H1 (cell line): ENCODE data around the gene CCDC174. TPM values are rescaled to one million over a fixed set of nuclear protein-coding genes. Genes with fewer than 3 reads are reported as not detected.

ENCODE experiments used
- CTCF ChIA-PET: fragments of 300-600 bp; sonication (Branson Sonifier 250); formaldehyde crosslinking; loops from one replicate; lab custom pipeline; 2021; ENCODE audit not compliant: partially characterized antibody; lab: Charles Lee
- POLR2A ChIA-PET: fragments of 300-600 bp; sonication (Branson Sonifier 250); formaldehyde crosslinking; loops from one replicate; lab custom pipeline; 2021; ENCODE audit warnings: inconsistent platforms; ENCODE audit not compliant: partially characterized antibody; lab: Charles Lee
- DNase-seq, 2 experiments: peaks; one replicate each; pipeline versions ENCODE4 v3.0.0 to v3.0.0-alpha.2; 2010 to 2022; ENCODE audit warnings: low spot score in 2 of 2, low read depth in 1 of 2, mixed read lengths in 1 of 2
- FAIRE-seq: peaks from 2 replicates; lab custom pipeline; 2011; peaks lifted over from hg19 to GRCh38; lab: Jason Lieb, UNC
- H2AFZ ChIP-seq: 2 replicates; pipeline ENCODE4 v1.8.1; 2012; ENCODE audit warnings: low read length, inconsistent platforms
- H2AK5ac ChIP-seq: 2 replicates; pipeline ENCODE4 v1.6.1; 2013; ENCODE audit warnings: low read depth, low read length
- H2BK120ac ChIP-seq: replicated peaks from 2 replicates; pipeline ENCODE3; 2013; ENCODE audit warnings: low read depth, low read length, inconsistent platforms
- H2BK12ac ChIP-seq: 2 replicates; pipeline ENCODE4 v1.6.1; 2013; ENCODE audit warnings: low read depth, low read length
- H2BK15ac ChIP-seq: 2 replicates; pipeline ENCODE4 v1.6.1; 2013; ENCODE audit warnings: low read length
- H2BK20ac ChIP-seq: 2 replicates; pipeline ENCODE4 v1.6.1; 2013; ENCODE audit warnings: low read length
- H2BK5ac ChIP-seq: 2 replicates; pipeline ENCODE4 v1.6.1; 2013; ENCODE audit warnings: low read depth, low read length
- H3K14ac ChIP-seq: 2 replicates; pipeline ENCODE4 v1.6.1; 2013; ENCODE audit warnings: inconsistent platforms; ENCODE audit not compliant: insufficient read length
- H3K18ac ChIP-seq: 2 replicates; pipeline ENCODE4 v1.6.1; 2013; ENCODE audit warnings: low read length; ENCODE audit errors: extremely low read depth
- H3K23ac ChIP-seq: 2 replicates; pipeline ENCODE4 v1.6.1; 2013; ENCODE audit warnings: inconsistent platforms; ENCODE audit not compliant: insufficient read length
- H3K23me2 ChIP-seq: 2 replicates; pipeline ENCODE4 v1.6.1; 2013; ENCODE audit warnings: low read depth, low read length
- H3K27ac ChIP-seq: 2 replicates; pipeline ENCODE4 v1.6.1; 2011; ENCODE audit warnings: low read depth, low read length, inconsistent platforms
- H3K27me3 ChIP-seq, 4 experiments: replicated peaks in 1 of 4; 1 replicate in 1 of 4; 2 replicates in 3 of 4; pipeline versions ENCODE4 v1.6.1 to v1.8.1; 2011 to 2013; ENCODE audit warnings: low read length in 3 of 4, mild to moderate bottlenecking in 3 of 4, inconsistent platforms in 2 of 4, mixed read lengths in 2 of 4, moderate library complexity in 1 of 4; ENCODE audit not compliant: control insufficient read depth in 3 of 4, insufficient read depth in 3 of 4; ENCODE audit errors: extremely low read depth in 1 of 4
- H3K36me3 ChIP-seq, 4 experiments: 2 replicates each; pipeline versions ENCODE4 v1.6.1 to v1.8.1; 2011 to 2013; ENCODE audit warnings: mild to moderate bottlenecking in 4 of 4, low read length in 3 of 4, moderate library complexity in 2 of 4, control low read depth in 1 of 4, inconsistent platforms in 1 of 4; ENCODE audit not compliant: insufficient read depth in 4 of 4, control insufficient read depth in 2 of 4
- H3K4ac ChIP-seq: replicated peaks from 2 replicates; pipeline ENCODE3; 2013; ENCODE audit warnings: low read length, low read depth, mixed read lengths, inconsistent platforms; ENCODE audit not compliant: insufficient read length
- H3K4me1 ChIP-seq, 4 experiments: replicated peaks in 1 of 4; 1 replicate in 1 of 4; 2 replicates in 3 of 4; pipeline versions ENCODE4 v1.6.1 to v1.8.1; 2011 to 2013; ENCODE audit warnings: low read length in 3 of 4, inconsistent platforms in 2 of 4, mixed read lengths in 1 of 4; ENCODE audit not compliant: insufficient read depth in 4 of 4, control insufficient read depth in 3 of 4
- H3K4me2 ChIP-seq, 2 experiments: 2 replicates each; pipeline versions ENCODE4 v1.6.1 to v1.8.1; 2011 to 2013; ENCODE audit warnings: low read depth in 2 of 2, low read length in 2 of 2, control low read depth in 1 of 2, inconsistent platforms in 1 of 2, mild to moderate bottlenecking in 1 of 2; ENCODE audit not compliant: insufficient read depth in 1 of 2
- H3K4me3 ChIP-seq, 4 experiments: fragments of 200-600, 300-600 bp in 1 of 4; sonication (generic), shearing (Covaris generic), sonication (Bioruptor Twin) in 1 of 4; 2 replicates each; pipeline versions ENCODE4 v1.5.1 to v1.8.1; 2011 to 2016; ENCODE audit warnings: low read length in 4 of 4, low read depth in 3 of 4, control low read depth in 2 of 4, inconsistent platforms in 2 of 4, mild to moderate bottlenecking in 2 of 4, mixed read lengths in 1 of 4, moderate library complexity in 1 of 4; ENCODE audit not compliant: insufficient read depth in 2 of 4; ENCODE audit errors: extremely low read depth in 1 of 4
- H3K56ac ChIP-seq: replicated peaks from 2 replicates; pipeline ENCODE3; 2013; ENCODE audit warnings: low read depth, mild to moderate bottlenecking, mixed read lengths, low read length, inconsistent platforms; ENCODE audit not compliant: insufficient read length
- H3K79me1 ChIP-seq: 2 replicates; pipeline ENCODE4 v1.6.1; 2013; ENCODE audit warnings: low read depth, low read length, control low read depth
- H3K79me2 ChIP-seq, 2 experiments: 2 replicates each; pipeline versions ENCODE4 v1.6.1 to v1.8.1; 2012 to 2013; ENCODE audit warnings: low read length in 2 of 2, mild to moderate bottlenecking in 2 of 2, inconsistent platforms in 1 of 2; ENCODE audit not compliant: insufficient read depth in 2 of 2, control insufficient read depth in 1 of 2
- H3K9ac ChIP-seq, 4 experiments: replicated peaks in 1 of 4; 1 replicate in 1 of 4; 2 replicates in 3 of 4; pipeline versions ENCODE4 v1.6.1 to v1.8.1; 2011 to 2013; ENCODE audit warnings: low read depth in 3 of 4, low read length in 3 of 4, control low read depth in 2 of 4, mild to moderate bottlenecking in 2 of 4, moderate library complexity in 2 of 4, inconsistent platforms in 1 of 4; ENCODE audit errors: extremely low read depth in 1 of 4
- H3K9me3 ChIP-seq, 2 experiments: 2 replicates each; pipeline versions ENCODE4 v1.6.1 to v1.8.1; 2012 to 2013; ENCODE audit warnings: mild to moderate bottlenecking in 2 of 2, moderate library complexity in 2 of 2, control low read depth in 1 of 2, inconsistent platforms in 1 of 2, low read depth in 1 of 2, low read length in 1 of 2, mixed read lengths in 1 of 2; ENCODE audit not compliant: insufficient read depth in 2 of 2
- H4K20me1 ChIP-seq, 2 experiments: replicated peaks in 1 of 2; 2 replicates each; pipeline versions ENCODE3 to v1.8.1; 2011 to 2013; ENCODE audit warnings: inconsistent platforms in 2 of 2, low read length in 2 of 2, mild to moderate bottlenecking in 1 of 2; ENCODE audit not compliant: insufficient read depth in 2 of 2, control insufficient read depth in 1 of 2
- H4K5ac ChIP-seq: 2 replicates; pipeline ENCODE4 v1.6.1; 2013; ENCODE audit warnings: low read length, low read depth, mixed read lengths, inconsistent platforms; ENCODE audit not compliant: insufficient read length
- H4K8ac ChIP-seq: 2 replicates; pipeline ENCODE4 v1.8.0; 2013; ENCODE audit warnings: mild to moderate bottlenecking, moderate library complexity, low read length, inconsistent platforms; ENCODE audit not compliant: insufficient read depth; ENCODE audit errors: extremely low read depth
- H4K91ac ChIP-seq: replicated peaks from 2 replicates; pipeline ENCODE3; 2013; ENCODE audit warnings: low read length, mixed read lengths, inconsistent platforms; ENCODE audit not compliant: insufficient read length
- BRCA1 ChIP-seq: IDR thresholded peaks from 2 replicates; pipeline ENCODE4 v1.6.1; 2012; ENCODE audit warnings: low read depth, low read length, improper control_type of control experiment
- CEBPB ChIP-seq: IDR thresholded peaks from 2 replicates; pipeline ENCODE4 v1.6.1; 2012; ENCODE audit warnings: low read depth, low read length
- CREB1 ChIP-seq: IDR thresholded peaks from 2 replicates; pipeline ENCODE4 v1.6.1; 2012; ENCODE audit warnings: inconsistent platforms
- FOSL1 ChIP-seq: IDR thresholded peaks from 2 replicates; pipeline ENCODE4 v1.6.1; 2011; ENCODE audit warnings: mild to moderate bottlenecking, low read depth, low read length, moderate library complexity; ENCODE audit not compliant: insufficient read depth
- JUN ChIP-seq: IDR thresholded peaks from 2 replicates; pipeline ENCODE4 v1.6.1; 2011; ENCODE audit warnings: low read depth, mild to moderate bottlenecking, improper control_type of control experiment, low read length
- KDM1A ChIP-seq: fragments of 200-600, 300-600 bp; sonication (generic); IDR thresholded peaks from 2 replicates; pipeline ENCODE4 v1.7.1; 2016; ENCODE audit warnings: mild to moderate bottlenecking, low read length, borderline replicate concordance
- MAFK ChIP-seq: IDR thresholded peaks from 2 replicates; pipeline ENCODE4 v1.6.1; 2012; ENCODE audit warnings: low read depth, mild to moderate bottlenecking, improper control_type of control experiment, low read length
- MAX ChIP-seq: IDR thresholded peaks from 2 replicates; pipeline ENCODE4 v1.6.1; 2012; ENCODE audit warnings: inconsistent platforms
- SIRT6 ChIP-seq: IDR thresholded peaks from one replicate; pipeline ENCODE4 v1.7.1; 2012; ENCODE audit warnings: low read length, inconsistent platforms
- WGBS, 2 experiments: shearing (Covaris generic) in 1 of 2; methylation state at CpG; one replicate each; pipeline versions ENCODE4 v1.1.6 to v1.1.7; 2013 to 2015; ENCODE audit warnings: low lambda C conversion rate in 2 of 2, mixed read lengths in 2 of 2, inconsistent platforms in 1 of 2, low coverage in 1 of 2, missing lambda C conversion rate in 1 of 2; ENCODE audit not compliant: insufficient replicate concordance in 2 of 2, insufficient coverage in 1 of 2, insufficient read length in 1 of 2; ENCODE audit errors: extremely low coverage in 1 of 2, missing lambda C conversion rate in 1 of 2; 5-methylcytosine and 5-hydroxymethylcytosine counted together
- polyA plus RNA-seq, 7 experiments: library from polyadenylated mRNA; depleted of rRNA in 3 of 7; stranded (reverse) in 5 of 7; unstranded in 2 of 7; fragments of >200 nt in 5 of 7; fragments of 200-250 nt in 2 of 7; gene quantifications; 1 replicate in 5 of 7; 2 replicates in 1 of 7; 4 replicates in 1 of 7; pipeline versions ENCODE4 v1.2.1 to v1.2.3, GENCODE V29; 2011 to 2013; ENCODE audit warnings: missing spikeins in 2 of 7, mixed read lengths in 2 of 7
- total RNA-seq: library from RNA; stranded (reverse); fragmentation: NEBNext Ultra II Directional; extraction: Animal tissue kit (Norgen Biotek cat#: 25700); gene quantifications from 2 replicates; pipeline ENCODE4 v1.2.1, GENCODE V29; 2021

Gene CCDC174
- total and polyA plus RNA-seq, 2 of the 8 experiments (the other 6 are each of a cell fraction or from before 2014, with no cell fraction given): 3.5 to 11.9 TPM

GRCh38 chr3:14628406-14628805 is 23.2 kb upstream of the CCDC174 start:
- H3K23ac ChIP-seq: no peak overlapping the region
- H4K91ac ChIP-seq: no peak overlapping the region
- H2BK20ac ChIP-seq: no peak overlapping the region
- H2AK5ac ChIP-seq: no peak overlapping the region
- DNase-seq (no peak), FAIRE-seq (no peak)
- H3K36me3 ChIP-seq: no peaks in the 10 kb centered on the region
- H2BK5ac ChIP-seq: no peak overlapping the region
- H3K14ac ChIP-seq: no peak overlapping the region
- no peak overlapping the region for H3K27ac ChIP-seq
- TF ChIP-seq KDM1A: no peak
- TF ChIP-seq MAFK: no peak
- no peak for TF ChIP-seq MAX
- no peak for TF ChIP-seq CEBPB
- TF ChIP-seq FOSL1: no peak
- no peak for TF ChIP-seq SIRT6
- no peak for TF ChIP-seq BRCA1
- no peak for TF ChIP-seq JUN
- no peak for TF ChIP-seq CREB1
- no peak overlapping the region for H4K5ac ChIP-seq
- WGBS, 2 experiments: 88% methylated on average over 4 of the region's 4 CpGs; no CpG with 5 or more reads in 1 of the 2 experiments
- H2BK15ac ChIP-seq: no peak overlapping the region
- no peak overlapping the region for H2BK12ac ChIP-seq
- no peak overlapping the region for H3K4ac ChIP-seq
- H2BK120ac ChIP-seq: no peak overlapping the region
- H3K27me3 ChIP-seq: no peaks in the 10 kb centered on the region
- CTCF ChIA-PET: interaction anchor here (2.6 to 7.0 kb wide), 2 partner anchors 7 to 120 kb away, joined by 5 to 35 read pairs; no protein-coding TSS in a partner anchor
- no peak overlapping the region for H3K18ac ChIP-seq
- no peak overlapping the region for H3K4me3 ChIP-seq
- H3K79me2 ChIP-seq: no peaks in the 10 kb centered on the region
- H3K9me3 ChIP-seq: no peaks in the 10 kb centered on the region
- no peaks in the 10 kb centered on the region; the same call in 1 of the 2 replicates for H3K79me1 ChIP-seq
- no peak overlapping the region for H3K9ac ChIP-seq
- no peak overlapping the region for H3K56ac ChIP-seq
- POLR2A ChIA-PET: interaction anchor here (2.1 kb wide), 1 partner anchor 11 kb away, joined by 6 read pairs; no protein-coding TSS in a partner anchor
- H2AFZ ChIP-seq: no peak overlapping the region
- H3K4me1 ChIP-seq: peaks cover 0 to 5% (median 0%) of the 10 kb centered on the region in 4 experiments; a peak in 3 of 7 replicates
- H4K8ac ChIP-seq: no peak overlapping the region
- no peaks in the 10 kb centered on the region for H4K20me1 ChIP-seq
- no peak overlapping the region for H3K4me2 ChIP-seq
- peaks cover 2% of the 10 kb centered on the region; the same call in 1 of the 2 replicates for H3K23me2 ChIP-seq
